Thoracic aorta (tissue), 2 donors: Measurements from ENCODE around the gene MRPL36. TPM values are rescaled to one million over a fixed set of nuclear protein-coding genes. Genes with fewer than 3 reads are reported as not detected.

Experiments used
- ATAC-seq: fragments of 150-250 bp; one replicate; pipeline ENCODE4 v1.8.0; 2017; ENCODE audit warnings: low read depth; ENCODE audit not compliant: insufficient number of reproducible peaks, low FRiP score
- DNase-seq: peaks from one replicate; pipeline ENCODE4 v3.0.0-alpha.2; 2020; ENCODE audit warnings: low spot score
- H3K27ac ChIP-seq, 2 donors: fragments of 200-600 bp; sonication (generic); 1 replicate in 1 of 2; 2 replicates in 1 of 2; pipeline ENCODE4 v1.5.1; 2016; ENCODE audit warnings: mild to moderate bottlenecking in 2 of 2, moderate library complexity in 2 of 2
- H3K27me3 ChIP-seq: fragments of 200-600 bp; sonication (generic); replicated peaks from 2 replicates; pipeline ENCODE4 v1.6.0; 2016; ENCODE audit warnings: mild to moderate bottlenecking; ENCODE audit not compliant: insufficient read depth
- H3K36me3 ChIP-seq: fragments of 200-600 bp; sonication (generic); one replicate; pipeline ENCODE4 v1.5.1; 2016
- H3K4me1 ChIP-seq, 2 donors: fragments of 200-600 bp; sonication (generic); 1 replicate in 1 of 2; 2 replicates in 1 of 2; pipeline versions ENCODE4 v1.5.1 to v1.6.0; 2016; ENCODE audit warnings: low read depth in 2 of 2, mild to moderate bottlenecking in 1 of 2; ENCODE audit not compliant: control insufficient read depth in 1 of 2
- H3K4me3 ChIP-seq: fragments of 200-600 bp; sonication (generic); 2 replicates; pipeline ENCODE4 v1.5.1; 2016; ENCODE audit warnings: mild to moderate bottlenecking
- H3K9me3 ChIP-seq: fragments of 200-600 bp; sonication (generic); 2 replicates; pipeline ENCODE4 v1.5.1; 2016
- CTCF ChIP-seq: fragments of 200-600 bp; sonication (generic); IDR thresholded peaks from one replicate; pipeline ENCODE4 v1.5.1; 2019; ENCODE audit warnings: antibody characterized with exemption
- total RNA-seq, 2 donors: library from RNA; depleted of rRNA; stranded (reverse); fragments of >200 nt; gene quantifications; one replicate each; pipeline versions ENCODE4 v1.1.0 to v1.2.3, GENCODE V29; 2016

The MRPL36 gene
- total RNA-seq, 2 donors from 2014 or later = 26.2 to 26.9 TPM

- no peak for TF ChIP-seq CTCF
- ATAC-seq (no peak), DNase-seq (no peak)
- H3K4me1 ChIP-seq = no peaks in the 10 kb centered on the region
- no peak overlapping the region for H3K4me3 ChIP-seq
- H3K27me3 ChIP-seq = no peaks in the 10 kb centered on the region
- H3K36me3 ChIP-seq = no peaks in the 10 kb centered on the region
- no peak overlapping the region for H3K27ac ChIP-seq
- no peaks in the 10 kb centered on the region for H3K9me3 ChIP-seq
Measured at GRCh38 chr5:1834022-1834551, 34.5 kb upstream of the MRPL36 start.

- Histone ChIP-seq H3K27ac (no peak overlapping the region), H3K36me3 (no peaks in the 10 kb centered on the region), H3K4me3 (no peak overlapping the region), H3K4me1 (no peaks in the 10 kb centered on the region), H3K27me3 (no peaks in the 10 kb centered on the region), H3K9me3 (no peaks in the 10 kb centered on the region)
- ATAC-seq (no peak), DNase-seq (no peak)
- TF ChIP-seq CTCF = no peak
Measured at GRCh38 chr5:1833264-1834021, 33.8 kb upstream of the MRPL36 start.

GRCh38 chr5:1832511-1833250 is 33.0 kb upstream of the MRPL36 start:
- Histone ChIP-seq H3K9me3 (no peaks in the 10 kb centered on the region), H3K36me3 (no peaks in the 10 kb centered on the region), H3K4me1 (no peaks in the 10 kb centered on the region), H3K27me3 (no peaks in the 10 kb centered on the region), H3K27ac (no peak overlapping the region), H3K4me3 (no peak overlapping the region)
- no peak for DNase-seq
- no peak for ATAC-seq
- TF ChIP-seq CTCF = no peak

- no peak for ATAC-seq
- Histone ChIP-seq H3K4me1 (no peaks in the 10 kb centered on the region), H3K36me3 (no peaks in the 10 kb centered on the region), H3K27me3 (no peaks in the 10 kb centered on the region), H3K9me3 (no peaks in the 10 kb centered on the region), H3K4me3 (no peak overlapping the region), H3K27ac (no peak overlapping the region)
- TF ChIP-seq CTCF = no peak
- no peak for DNase-seq
Measured at GRCh38 chr5:1831677-1832313, 32.2 kb upstream of the MRPL36 start.

- no peak for TF ChIP-seq CTCF
- no peaks in the 10 kb centered on the region for H3K4me1 ChIP-seq
- no peak overlapping the region for H3K4me3 ChIP-seq
- H3K36me3 ChIP-seq = no peaks in the 10 kb centered on the region
- DNase-seq (no peak), ATAC-seq (no peak)
- H3K27ac ChIP-seq = no peak overlapping the region
- H3K27me3 ChIP-seq = no peaks in the 10 kb centered on the region
- H3K9me3 ChIP-seq = no peaks in the 10 kb centered on the region
Measured at GRCh38 chr5:1831257-1831656, 31.6 kb upstream of the MRPL36 start.
